HG02884 (cell line): ENCODE measurements around the gene KCNN2.

ENCODE experiments used
- ATAC-seq: cut with Tn5 transposase; IDR thresholded peaks from one replicate; pipeline ENCODE4 v1.9.1; 2021; ENCODE audit warnings: mild to moderate bottlenecking, moderate library complexity; ENCODE audit not compliant: unreplicated experiment

The KCNN2 gene

DNA sequence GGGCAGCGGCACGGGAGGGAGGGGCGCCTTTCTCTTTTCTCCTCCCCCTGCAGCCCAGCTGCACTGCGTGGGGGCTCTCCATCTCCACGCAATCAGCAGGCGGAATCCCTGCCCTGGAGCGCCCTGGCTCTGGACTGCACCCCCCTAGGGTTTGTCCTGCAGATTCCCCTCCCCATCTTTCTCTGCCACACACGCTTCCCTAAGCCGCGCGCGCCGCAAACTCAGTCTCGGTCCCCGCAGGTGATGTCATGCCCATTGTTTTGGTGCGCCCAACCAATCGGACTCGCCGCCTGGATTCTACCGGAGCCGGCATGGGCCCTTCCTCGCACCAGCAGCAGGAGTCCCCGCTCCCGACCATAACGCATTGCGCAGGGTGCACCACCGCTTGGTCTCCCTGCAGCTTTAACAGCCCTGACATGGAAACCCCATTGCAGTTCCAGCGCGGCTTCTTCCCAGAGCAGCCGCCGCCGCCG, at the start of gene KCNN2:
Gene KCNN2, plus strand, starts transcription at position 347 of the 473 bp plus-strand sequence. Its CDS starts 70 bp downstream, at position 417.
- ATAC-seq: peak; percentile 73

DNA sequence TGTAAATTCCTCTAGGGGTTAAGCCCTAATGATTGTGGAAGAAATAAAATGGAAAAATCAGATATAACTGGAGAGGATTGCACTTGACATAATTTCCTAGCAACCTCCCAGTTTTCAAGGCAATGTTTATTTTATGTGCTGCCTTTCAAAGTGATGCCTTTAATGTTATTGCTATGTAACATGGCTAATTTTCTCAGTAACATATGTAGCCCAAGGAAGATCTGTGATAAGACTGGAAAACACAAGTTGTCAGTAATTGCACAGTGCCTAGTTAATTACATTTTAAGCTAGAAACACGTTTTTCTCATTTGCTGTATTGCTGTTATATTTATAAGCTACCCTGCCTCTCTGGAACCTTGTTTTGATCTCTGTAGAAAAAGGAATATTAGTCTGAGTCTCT, 49.2 kb upstream of the KCNN2 start:
- no peak for ATAC-seq

DNA sequence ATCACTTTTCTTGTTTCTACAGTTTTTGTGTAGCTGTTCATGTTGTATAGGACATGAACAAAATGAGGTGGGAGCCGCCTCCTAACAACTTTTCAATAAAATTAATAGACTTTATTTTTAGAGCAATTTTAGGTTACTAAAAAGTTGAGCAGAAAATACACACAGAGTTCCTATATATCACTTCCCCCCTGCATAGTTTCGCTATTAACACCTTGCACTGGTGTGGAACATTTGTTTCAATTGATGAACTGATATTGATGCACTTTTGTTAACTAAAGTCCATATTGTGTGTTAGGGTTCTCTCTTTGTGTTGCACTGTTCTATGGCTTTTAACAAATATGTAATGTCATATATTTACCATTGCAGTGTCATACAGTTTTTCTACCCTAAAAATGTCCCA, 47.8 kb upstream of the KCNN2 start:
- ATAC-seq: no peak

DNA sequence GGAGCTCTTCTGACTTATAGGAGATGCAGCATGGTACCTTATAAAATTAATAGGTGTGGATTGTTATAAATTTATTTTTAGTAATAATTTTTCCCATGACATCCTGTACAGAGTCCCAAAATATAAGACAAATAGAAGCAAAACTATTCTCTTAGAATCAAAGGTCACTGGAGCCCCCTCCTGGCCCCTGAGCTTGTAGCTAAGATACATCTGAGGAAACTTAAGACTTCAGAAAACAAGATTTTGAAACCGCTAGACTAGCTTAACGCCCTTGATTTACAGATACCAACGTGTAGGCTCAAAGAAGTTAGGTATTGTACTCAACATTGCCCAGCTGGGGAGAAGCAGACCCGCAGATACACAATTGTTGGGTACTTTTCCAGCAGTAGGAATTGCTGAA, 45.7 kb upstream of the KCNN2 start:
- ATAC-seq: no peak

DNA sequence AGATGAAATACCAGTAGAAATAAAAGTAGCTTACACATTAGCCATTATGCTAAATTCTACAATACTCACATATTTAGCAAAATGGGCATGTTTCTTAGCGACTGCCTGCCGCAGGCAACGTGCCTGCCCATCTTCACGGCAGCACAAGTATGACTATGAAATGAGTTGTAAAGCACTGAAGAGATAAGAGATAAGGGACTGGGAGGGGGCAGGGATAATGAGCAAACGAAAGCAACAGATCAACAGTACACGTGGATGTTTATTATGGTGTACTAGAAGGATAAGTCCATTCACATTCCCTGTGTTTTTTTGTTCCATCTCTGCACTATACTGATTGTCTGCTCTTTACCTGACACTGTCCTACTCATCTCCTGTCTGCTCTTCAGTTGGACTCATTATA, 44.1 kb upstream of the KCNN2 start:
- no peak for ATAC-seq

DNA sequence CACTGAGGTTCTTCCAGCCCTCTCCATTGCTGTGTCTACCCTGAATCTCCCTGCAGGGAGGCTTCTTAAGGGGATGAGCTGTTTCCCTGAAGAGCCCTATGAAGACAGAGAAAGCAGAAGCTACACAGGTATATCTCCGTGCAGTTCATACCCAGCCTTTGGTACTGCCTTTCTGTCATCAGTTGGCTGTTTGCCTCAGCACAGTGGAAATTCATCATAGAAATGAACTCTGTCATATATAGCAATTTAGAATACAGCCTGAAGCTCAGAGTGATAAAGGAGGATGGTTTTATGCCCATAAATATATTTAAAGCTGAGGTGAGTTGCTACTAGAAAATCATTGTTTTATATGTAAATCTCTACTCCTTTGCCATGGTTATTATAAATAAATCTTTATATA, 42.6 kb upstream of the KCNN2 start:
- ATAC-seq: no peak

DNA sequence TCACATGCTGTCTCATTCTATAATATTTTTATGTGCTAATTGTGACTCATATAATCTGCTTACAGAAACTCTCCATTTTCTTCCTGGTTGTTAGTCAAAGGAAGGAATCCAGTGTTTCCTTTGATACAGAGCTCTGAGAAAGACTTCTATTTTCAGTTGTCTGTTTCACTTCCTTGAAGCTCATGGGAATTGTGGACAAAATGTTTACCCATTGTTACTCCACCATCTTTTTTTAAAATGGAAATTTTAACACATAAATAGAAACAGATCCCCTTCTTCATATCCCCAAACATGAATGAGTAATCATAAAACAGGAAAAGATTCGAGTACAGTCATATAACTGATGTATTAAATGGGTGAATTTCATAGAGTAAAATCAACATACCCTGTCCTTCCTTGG, 42.0 kb upstream of the KCNN2 start:
- no peak for ATAC-seq

DNA sequence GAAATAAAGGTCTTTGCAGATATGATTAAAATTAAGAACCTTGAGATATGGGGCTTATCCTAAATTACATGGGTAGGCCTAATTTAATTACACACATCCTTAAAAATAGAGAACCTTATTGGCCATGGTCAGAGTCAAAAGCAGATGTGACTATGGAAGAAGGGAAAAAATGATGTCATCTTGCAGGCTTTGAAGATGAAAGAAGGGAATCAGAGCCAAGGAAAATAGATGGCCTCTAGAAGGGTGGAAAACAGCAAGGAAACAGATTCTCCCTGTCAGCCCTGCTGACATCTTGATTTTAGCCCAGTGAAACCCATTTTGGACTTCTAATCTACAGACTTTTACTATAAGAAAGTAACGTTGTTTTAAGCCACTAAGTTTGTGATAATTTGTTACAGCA, 37.6 kb upstream of the KCNN2 start:
- no peak for ATAC-seq

DNA sequence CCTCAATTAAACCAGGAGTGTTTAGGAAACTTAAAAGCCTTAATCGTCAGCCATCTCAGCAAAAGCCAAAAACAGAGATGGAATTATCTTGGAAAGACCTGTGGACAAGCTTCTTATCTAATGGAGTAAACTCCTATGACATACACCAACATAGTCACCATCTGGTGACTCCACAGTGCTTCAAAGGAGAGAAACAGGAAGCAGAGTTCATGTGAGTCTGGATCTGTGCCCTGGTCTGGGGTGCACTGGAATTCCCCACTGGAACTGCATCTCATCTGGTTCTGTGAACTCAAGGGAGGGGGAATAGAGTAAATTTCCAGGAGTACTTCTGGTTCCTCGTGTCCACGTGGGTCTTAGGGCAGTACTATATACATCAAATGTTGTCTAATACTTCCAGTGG, 36.3 kb upstream of the KCNN2 start:
- ATAC-seq: peak; percentile 48

DNA sequence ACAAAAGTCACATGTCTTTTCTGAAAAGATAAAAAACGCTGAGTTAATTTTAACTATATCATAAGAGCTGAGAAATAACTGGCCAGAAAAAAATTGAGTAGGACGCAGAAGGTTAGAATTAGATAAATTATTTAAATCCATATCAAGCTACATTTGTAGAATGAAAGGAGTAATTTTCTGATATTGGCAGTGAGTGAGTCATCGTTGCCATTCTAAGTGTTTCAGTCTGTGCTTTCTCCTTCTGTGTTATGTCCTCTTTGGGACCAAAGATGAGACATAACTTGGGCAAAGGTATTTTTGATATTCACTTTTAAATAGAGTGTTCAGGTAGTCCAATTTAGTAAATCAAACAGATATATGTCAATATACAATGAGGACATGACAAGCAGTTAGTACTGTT, 34.4 kb upstream of the KCNN2 start:
- no peak for ATAC-seq

DNA sequence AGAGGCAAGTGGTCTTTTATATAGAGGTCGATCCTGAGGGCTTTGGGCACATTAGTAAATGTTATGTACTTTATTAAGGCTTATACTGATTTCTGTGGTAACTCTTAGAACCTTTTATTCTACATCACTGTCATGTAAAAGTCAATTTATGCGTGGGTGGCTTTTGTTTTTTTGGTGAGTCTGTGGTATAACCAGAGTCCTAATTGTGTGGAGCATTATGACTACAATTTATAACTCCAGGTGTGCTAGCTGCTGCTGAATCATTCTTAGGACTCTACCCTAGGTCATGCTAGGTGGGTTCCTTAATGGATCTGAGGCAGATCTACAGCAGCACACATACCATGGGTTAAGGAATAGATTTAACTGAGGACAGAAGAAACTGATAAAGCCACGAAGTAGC, 33.9 kb upstream of the KCNN2 start:
- peak; percentile 56 for ATAC-seq

DNA sequence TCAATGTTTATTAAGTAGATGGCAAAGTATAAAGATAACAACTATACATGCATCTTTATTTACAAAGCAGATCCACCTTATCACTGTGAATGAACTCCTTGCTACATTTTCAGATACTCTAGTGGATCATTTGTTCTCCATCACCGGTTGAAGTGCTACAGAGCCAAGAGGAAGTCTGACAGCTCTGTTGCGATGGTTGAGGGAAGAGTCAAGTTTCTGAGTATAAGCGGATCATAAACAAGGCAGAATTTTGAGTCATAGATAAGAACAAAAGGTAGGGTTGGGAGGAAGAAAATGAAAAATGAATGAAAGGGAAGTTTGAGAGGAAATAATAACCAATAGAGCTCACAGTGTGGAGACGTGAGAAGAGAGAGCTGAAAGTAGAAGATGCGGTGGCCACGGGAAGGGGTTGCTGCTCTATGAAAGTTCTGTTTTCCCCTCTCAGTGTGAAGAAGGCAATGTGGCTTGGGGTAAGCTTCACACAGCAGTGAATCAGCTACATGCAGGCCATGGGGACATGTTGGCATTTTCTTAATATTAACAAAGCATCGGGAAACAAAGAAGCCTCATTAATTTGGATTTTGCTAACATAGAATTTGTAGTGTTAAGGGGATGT, 30.8 kb upstream of the KCNN2 start:
- ATAC-seq: no peak

DNA sequence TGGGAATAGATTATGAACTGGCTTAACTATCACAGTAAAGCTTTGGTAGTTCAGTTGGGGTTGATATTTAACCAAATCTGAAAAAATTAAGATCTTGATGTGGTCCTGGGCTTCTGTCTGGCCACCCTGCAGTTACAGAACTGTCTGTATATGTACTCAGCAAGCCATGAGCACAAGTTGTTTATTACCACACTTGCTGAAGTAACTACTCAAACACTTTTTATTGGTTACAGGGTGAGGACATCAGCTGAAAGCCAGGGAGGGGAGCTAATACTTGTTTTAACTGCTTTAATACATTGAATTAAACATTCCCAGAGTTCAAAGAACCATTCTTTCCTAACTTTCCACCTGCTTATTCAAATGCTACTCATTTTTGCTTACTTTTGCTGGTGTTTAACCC, 29.4 kb upstream of the KCNN2 start:
- no peak for ATAC-seq

DNA sequence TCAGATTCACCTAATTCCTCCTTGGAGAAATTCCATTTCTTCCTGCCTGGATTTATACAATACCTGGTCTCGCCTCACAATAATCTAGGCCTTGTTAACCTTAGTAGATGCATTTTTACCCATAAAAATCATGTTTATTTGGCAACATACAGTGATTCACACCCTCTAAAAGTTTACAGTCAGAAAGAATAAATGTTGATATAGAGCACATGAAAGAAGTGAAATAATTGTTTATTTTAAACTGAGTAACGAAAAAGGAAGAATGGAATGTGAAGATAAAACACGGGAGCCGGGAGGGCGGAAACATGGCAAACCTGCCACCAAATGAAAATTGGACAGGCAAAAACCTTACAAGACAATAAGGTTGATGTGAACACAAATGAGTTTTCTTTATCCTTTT, 28.9 kb upstream of the KCNN2 start:
- ATAC-seq: no peak

DNA sequence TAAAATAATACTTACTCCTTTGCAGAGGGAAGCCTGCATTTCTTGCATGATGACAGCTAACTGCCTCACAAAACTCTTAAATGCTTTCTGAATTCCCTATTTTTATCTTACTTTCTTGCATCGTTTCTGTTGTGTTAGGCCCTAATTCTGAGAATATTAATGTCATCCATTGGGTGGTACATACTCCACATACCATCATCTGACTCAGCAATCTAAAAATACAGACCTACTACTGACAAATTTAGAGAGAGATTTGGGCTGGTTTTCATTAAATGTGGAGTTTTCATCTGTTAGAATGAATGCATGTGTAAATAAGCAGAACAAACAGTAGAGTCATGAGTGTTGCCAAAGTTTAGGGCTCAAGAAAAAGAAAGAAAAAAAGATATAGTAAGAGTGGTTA, 26.5 kb upstream of the KCNN2 start:
- ATAC-seq: no peak

DNA sequence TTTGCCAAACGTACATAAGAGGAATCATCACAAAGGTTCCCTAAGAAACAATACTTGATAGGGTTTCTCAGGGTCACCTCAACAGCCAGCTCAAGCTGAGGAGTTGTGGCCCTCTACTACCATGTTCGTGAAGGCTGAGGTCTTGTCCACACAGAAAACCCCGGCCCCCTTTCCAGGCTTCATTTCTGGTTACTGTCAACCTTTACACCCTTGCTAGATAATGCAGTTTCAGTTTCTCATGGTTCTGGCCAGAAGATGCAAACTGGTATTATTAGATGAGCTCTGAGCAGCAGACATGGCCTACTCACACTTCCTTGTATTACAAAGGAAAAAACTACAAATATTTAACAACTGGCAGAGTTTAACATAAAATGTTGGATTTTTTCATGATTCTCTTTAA, 22.8 kb upstream of the KCNN2 start:
- no peak for ATAC-seq

DNA sequence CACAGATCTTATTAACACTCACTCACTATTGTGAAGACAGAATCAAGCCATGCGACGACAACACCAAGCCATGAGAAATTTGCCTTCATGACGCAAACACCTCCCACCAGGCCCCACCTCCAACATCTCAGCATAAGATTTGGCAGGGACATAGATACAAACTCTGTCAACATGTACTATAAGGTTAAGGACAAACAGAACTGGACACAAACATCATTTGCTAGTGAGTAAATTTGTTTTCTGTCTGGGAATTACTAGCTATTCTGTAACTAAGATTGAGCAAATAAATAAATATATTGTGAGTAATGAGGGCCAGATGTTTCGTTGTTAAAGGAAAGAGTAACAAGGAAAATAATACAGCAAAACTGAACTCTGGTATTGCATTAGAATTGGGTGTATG, 15.7 kb upstream of the KCNN2 start:
- ATAC-seq: no peak

DNA sequence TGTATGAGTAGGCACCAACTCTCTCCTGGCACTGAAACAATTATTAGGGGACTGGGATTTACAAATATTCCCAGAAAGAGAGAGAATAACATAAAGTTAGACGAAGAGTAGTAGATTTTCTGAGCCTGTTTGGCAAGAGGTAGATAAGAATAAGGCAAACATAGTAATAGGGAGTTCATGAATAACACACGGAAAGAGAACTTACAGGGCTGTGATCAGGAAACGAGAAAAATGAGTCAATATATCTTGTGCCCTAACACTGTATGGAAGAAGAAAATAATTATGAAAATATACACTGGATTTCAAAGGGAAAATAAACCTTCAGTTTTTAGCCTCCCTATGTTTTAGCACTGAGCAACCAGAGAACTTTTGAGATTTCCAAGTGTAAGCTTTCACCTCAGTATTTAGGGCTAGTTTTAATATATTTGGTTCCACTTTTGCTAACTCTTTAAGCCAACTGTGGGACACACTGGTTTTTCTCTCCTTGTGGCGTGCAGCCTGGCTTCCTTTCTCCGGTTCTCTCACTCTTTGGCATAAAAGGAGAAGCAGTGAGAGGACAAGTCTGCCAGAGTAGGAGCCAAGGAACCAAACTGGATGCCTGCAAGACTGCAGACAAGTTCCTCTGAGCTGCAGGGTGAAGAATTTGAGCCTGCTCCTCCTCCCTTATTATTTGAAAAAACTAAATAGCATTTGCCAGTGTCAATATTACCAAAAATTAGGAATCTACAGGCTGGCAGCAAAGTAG, 6.6 kb upstream of the KCNN2 start:
- ATAC-seq: no peak

DNA sequence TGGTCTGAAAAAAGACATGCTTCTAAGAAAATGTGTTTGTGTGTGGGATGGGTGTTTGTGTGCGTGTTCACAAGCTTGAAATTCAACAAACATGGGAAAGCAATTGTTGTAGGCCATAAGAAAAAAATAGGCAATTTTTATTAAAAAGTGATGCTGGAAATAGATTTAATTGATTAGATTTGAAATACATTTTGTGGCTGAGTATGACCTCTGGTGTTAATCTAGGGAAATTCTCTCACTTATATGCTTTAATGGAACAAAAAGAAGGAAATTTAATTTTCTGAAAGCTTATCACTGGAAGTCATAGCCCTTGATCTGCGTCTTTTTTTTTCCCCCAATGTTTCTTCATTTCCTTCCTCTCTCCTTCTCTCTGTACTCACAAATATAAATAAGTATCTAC, 3.5 kb upstream of the KCNN2 start:
- ATAC-seq: no peak

DNA sequence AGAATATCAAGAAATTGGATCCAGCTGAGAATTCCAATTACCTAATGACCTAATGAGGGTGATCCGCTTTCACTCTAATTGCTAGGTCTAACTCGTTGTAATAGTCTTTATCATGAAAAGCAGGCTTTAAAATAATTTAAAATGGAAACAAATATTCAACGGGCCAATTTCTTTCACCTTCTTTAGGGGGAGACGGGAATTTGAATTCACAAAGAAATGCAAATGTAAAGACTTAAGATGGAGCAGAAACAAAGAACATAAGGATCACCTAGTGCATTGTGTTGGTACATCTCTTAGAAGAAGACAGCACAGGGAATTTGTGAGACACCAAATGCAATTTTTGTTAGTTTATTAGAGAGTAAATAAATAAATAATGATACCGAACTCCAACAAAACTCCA, 1.5 kb upstream of the KCNN2 start:
- ATAC-seq: no peak

DNA sequence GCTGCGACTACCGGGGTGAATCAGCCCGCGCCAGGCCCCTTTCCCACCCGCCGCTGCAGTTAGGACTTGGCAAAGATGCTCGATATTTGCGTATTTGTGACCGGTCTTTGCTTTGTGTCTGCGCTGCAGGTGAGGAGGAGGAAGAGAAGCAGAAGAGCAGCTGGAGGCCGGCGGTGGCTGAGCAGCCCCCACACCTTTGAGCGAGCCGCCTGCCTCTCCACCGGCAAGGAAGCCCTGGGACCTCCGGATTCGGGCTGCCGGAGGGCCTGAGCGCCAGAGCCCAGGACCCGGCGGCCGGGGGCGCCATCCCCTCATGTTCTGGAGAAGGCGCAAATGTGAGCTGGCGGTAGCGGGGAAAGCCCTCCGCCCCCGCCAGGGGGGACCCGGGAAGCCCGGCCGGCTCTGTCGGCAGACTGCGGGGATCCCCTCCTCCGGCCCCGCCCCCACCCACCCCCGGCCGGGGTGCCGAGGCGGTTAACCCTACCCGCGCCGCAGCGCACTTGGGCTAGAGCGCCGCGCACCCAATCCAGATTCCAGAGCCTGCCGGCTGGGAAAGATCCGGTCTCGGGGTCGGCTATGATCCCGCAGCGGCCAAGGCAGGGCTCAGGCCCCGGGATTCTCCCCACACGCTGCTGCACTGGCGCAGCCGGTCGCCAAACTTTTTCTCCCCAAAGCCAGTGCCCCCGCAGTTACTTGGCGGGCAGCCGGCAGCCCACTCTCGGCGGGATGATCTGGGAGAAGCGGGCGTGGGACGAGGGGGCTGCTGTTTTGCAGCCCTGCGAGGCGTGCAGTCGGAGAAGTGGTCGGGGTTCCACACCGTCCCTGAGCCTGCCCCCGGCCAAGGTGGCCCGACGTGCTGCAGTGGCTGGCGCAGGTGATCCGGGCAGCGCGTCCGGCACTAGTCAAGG, 800 bp upstream of the KCNN2 start:
- ATAC-seq: peak; percentile 36
